GM12873 (cell line): ENCODE measurements around the gene TMEM161A.

Source experiments
- TF ChIP-seq, protein P1 (sequence below): IDR thresholded peaks from 2 replicates; pipeline ENCODE4 v1.5.1; 2012; ENCODE audit warnings: low read depth, mild to moderate bottlenecking, moderate library complexity, low read length, control low read depth; ENCODE audit not compliant: insufficient read depth; ENCODE audit errors: missing control alignments

The TMEM161A gene

GRCh38 chr19:19151418-19151817 is 13.1 kb upstream of the TMEM161A start:
- TF ChIP-seq, protein P1, sequence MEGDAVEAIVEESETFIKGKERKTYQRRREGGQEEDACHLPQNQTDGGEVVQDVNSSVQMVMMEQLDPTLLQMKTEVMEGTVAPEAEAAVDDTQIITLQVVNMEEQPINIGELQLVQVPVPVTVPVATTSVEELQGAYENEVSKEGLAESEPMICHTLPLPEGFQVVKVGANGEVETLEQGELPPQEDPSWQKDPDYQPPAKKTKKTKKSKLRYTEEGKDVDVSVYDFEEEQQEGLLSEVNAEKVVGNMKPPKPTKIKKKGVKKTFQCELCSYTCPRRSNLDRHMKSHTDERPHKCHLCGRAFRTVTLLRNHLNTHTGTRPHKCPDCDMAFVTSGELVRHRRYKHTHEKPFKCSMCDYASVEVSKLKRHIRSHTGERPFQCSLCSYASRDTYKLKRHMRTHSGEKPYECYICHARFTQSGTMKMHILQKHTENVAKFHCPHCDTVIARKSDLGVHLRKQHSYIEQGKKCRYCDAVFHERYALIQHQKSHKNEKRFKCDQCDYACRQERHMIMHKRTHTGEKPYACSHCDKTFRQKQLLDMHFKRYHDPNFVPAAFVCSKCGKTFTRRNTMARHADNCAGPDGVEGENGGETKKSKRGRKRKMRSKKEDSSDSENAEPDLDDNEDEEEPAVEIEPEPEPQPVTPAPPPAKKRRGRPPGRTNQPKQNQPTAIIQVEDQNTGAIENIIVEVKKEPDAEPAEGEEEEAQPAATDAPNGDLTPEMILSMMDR = no peak

DNA sequence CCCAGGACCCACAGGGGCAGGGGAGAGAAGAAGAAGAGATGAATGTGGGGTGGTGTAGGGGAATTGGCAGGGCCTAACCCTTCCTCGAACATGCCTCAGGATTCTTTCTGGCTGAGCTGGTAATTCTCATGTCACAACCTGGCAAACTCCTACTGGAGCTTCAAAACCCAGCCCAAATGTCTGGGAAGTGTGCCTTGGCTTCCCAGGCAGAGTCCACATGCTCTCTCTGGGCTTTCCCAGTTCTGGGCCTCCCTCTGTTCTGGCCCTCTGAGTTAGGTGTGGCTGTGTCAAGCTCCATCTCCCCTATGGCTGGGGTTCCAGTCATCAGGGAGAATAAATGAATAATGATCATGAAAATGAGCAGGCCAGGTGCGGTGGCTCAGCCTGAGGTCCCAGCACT is 11.2 kb upstream of the TMEM161A start:
- TF ChIP-seq, protein P1 = no peak

DNA sequence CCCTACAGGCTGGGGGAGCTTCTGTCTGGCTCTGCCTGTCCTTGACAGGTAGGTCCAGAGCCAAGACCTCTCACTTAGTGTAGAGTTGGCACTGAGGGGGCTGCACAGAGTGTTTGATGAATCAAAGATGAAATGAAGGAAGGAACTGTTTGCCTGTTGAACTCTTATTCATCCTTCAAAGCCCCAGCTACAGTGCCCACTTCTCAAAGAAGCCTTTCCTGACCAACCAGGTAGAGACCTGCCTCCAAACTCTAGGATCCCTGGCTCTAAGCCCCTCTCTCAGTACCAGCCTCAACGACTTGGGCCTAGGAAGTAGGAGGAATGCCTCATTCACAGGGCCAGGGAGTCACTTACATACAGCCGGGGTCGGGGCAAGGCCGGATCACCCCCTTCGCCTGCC is 9.1 kb upstream of the TMEM161A start:
- TF ChIP-seq, protein P1 = no peak

GRCh38 chr19:19146865-19147264 is 8.6 kb upstream of the TMEM161A start:
- TF ChIP-seq, protein P1 = no peak

GRCh38 chr19:19145684-19146608 is 7.7 kb upstream of the TMEM161A start:
- TF ChIP-seq, protein P1 = peak; percentile 98

GRCh38 chr19:19145281-19145680 is 7.0 kb upstream of the TMEM161A start:
- TF ChIP-seq, protein P1 = no peak

- TF ChIP-seq, protein P1 = no peak
These were observed 4.1 kb upstream of the TMEM161A start for GRCh38 chr19:19142347-19142746.
